G401 (cell line): Measurements from ENCODE around the gene TPSG1. TPM values are rescaled to one million over a fixed set of nuclear protein-coding genes. Genes with fewer than 3 reads are reported as not detected.
"Not testable (repeated sequence)": the region's sequence is repeated elsewhere in the genome, so short reads cannot be mapped to it uniquely, and the experiment has no call there.

Experiments used
- DNase-seq: peaks from one replicate; pipeline ENCODE4 v3.0.0-alpha.2; 2015; ENCODE audit warnings: low spot score
- in situ Hi-C: cut with HindIII; loops from 2 replicates; pipeline ENCODE4 v1.10.0; 2016; ENCODE audit warnings: low sequenced_read_pairs, mixed read lengths
- total RNA-seq: library from RNA; depleted of rRNA; stranded (reverse); fragments of >200 nt; shearing (Covaris generic); gene quantifications from 2 replicates; pipeline ENCODE4 v1.2.3, GENCODE V29; 2014

Gene TPSG1
- total RNA-seq, 1 experiment from 2014 or later = not detected

- in situ Hi-C loops, DNase-seq: not testable (repeated sequence)
Observed at GRCh38 chr16:1238909-1239308, 13.8 kb upstream of the TPSG1 start.

GRCh38 chr16:1237990-1238389 lies 12.9 kb upstream of the TPSG1 start:
- in situ Hi-C loops = no loop called here
- no peak for DNase-seq

GRCh38 chr16:1236659-1237058 lies 11.6 kb upstream of the TPSG1 start:
- DNase-seq, in situ Hi-C loops: not testable (repeated sequence)

- DNase-seq, in situ Hi-C loops: not testable (repeated sequence)
Observed at GRCh38 chr16:1232049-1232748, 7.1 kb upstream of the TPSG1 start.

- DNase-seq, in situ Hi-C loops: not testable (repeated sequence)
Observed at GRCh38 chr16:1231301-1231700, 6.2 kb upstream of the TPSG1 start.

- in situ Hi-C loops, DNase-seq: not testable (repeated sequence)
Observed at GRCh38 chr16:1230471-1231212, 5.6 kb upstream of the TPSG1 start.

- DNase-seq, in situ Hi-C loops: not testable (repeated sequence)
Observed at GRCh38 chr16:1230084-1230470, 5.0 kb upstream of the TPSG1 start, which contains the start of gene TPSB2. TSS of gene TPSB2 (minus strand) at chr16:1230184. CDS start at chr16:1229951, 233 bp downstream.

- DNase-seq, in situ Hi-C loops: not testable (repeated sequence)
Observed at GRCh38 chr16:1229476-1229875, 4.4 kb upstream of the TPSG1 start.

- DNase-seq, in situ Hi-C loops: not testable (repeated sequence)
Observed at GRCh38 chr16:1228227-1228626, 3.2 kb upstream of the TPSG1 start.

GRCh38 chr16:1226692-1227091 lies 1.6 kb upstream of the TPSG1 start:
- in situ Hi-C loops, DNase-seq: not testable (repeated sequence)

GRCh38 chr16:1225728-1226311 lies 752 bp upstream of the TPSG1 start:
- DNase-seq = not testable (repeated sequence)

GRCh38 chr16:1224558-1224957 lies 510 bp downstream of the TPSG1 start:
- in situ Hi-C loops = no loop called here
- DNase-seq = no peak

More at GRCh38 chr16:1225728-1226311, 752 bp upstream of the TPSG1 start:
- in situ Hi-C loops = not testable (repeated sequence)

GRCh38 chr16:1223355-1224214 lies 1.5 kb downstream of the TPSG1 start:
- DNase-seq = no peak
- in situ Hi-C loops = no loop called here

- in situ Hi-C loops = no loop called here
- no peak for DNase-seq
Observed at GRCh38 chr16:1222553-1223354, 2.3 kb downstream of the TPSG1 start.

GRCh38 chr16:1221628-1222552 lies 3.2 kb downstream of the TPSG1 start:
- in situ Hi-C loops = no loop called here
- DNase-seq = no peak

GRCh38 chr16:1220841-1221627 lies 4.0 kb downstream of the TPSG1 start:
- DNase-seq = no peak
- in situ Hi-C loops = no loop called here
